Heart left ventricle (tissue), 16 donors: ENCODE measurements around the gene ARHGEF10L. TPM values are rescaled to one million over a fixed set of nuclear protein-coding genes. Genes with fewer than 3 reads are reported as not detected.

ENCODE experiments used
- ATAC-seq, 4 donors: fragments of 200-7000 bp; cut with Tn5 transposase; one replicate each; pipeline ENCODE4 v1.9.1; 2020 to 2022; ENCODE audit warnings: moderate library complexity in 4 of 4, mild to moderate bottlenecking in 3 of 4, moderate number of reproducible peaks in 1 of 4
- DNase-seq, 5 donors: peaks; one replicate each; pipeline ENCODE4 v3.0.0-alpha.2; 2020
- H3K27ac ChIP-seq, 12 donors: fragments of 200-600 bp; sonication (generic) in 4 of 12; one replicate each; pipeline versions ENCODE4 v1.5.0 to v1.8.0; 2016 to 2022; ENCODE audit warnings: mild to moderate bottlenecking in 2 of 12
- H3K27me3 ChIP-seq, 9 donors: fragments of 200-600 bp; sonication (generic) in 2 of 9; one replicate each; pipeline versions ENCODE4 v1.5.1 to v1.8.0; 2016 to 2022; ENCODE audit warnings: mild to moderate bottlenecking in 3 of 9
- H3K36me3 ChIP-seq, 9 donors: fragments of 200-600 bp; sonication (generic) in 2 of 9; one replicate each; pipeline versions ENCODE4 v1.5.0 to v1.8.0; 2018 to 2022; ENCODE audit warnings: mild to moderate bottlenecking in 2 of 9
- H3K4me1 ChIP-seq, 12 donors: fragments of 200-600 bp; sonication (generic) in 4 of 12; one replicate each; pipeline versions ENCODE4 v1.5.0 to v1.8.0; 2016 to 2022; ENCODE audit warnings: mild to moderate bottlenecking in 3 of 12
- H3K4me3 ChIP-seq, 12 donors: fragments of 200-600 bp; sonication (generic) in 4 of 12; one replicate each; pipeline versions ENCODE4 v1.5.0 to v1.8.0; 2017 to 2022; ENCODE audit warnings: mild to moderate bottlenecking in 9 of 12, moderate library complexity in 4 of 12
- H3K9me3 ChIP-seq, 12 donors: fragments of 200-600 bp; sonication (generic) in 4 of 12; one replicate each; pipeline versions ENCODE4 v1.5.0 to v1.8.0; 2016 to 2022; ENCODE audit warnings: mild to moderate bottlenecking in 1 of 12
- CTCF ChIP-seq, 12 donors: fragments of 200-600 bp; sonication (generic) in 4 of 12; IDR thresholded peaks; one replicate each; pipeline versions ENCODE4 v1.5.0 to v1.8.0; 2018 to 2022; ENCODE audit warnings: antibody characterized with exemption in 12 of 12, mild to moderate bottlenecking in 5 of 12
- POLR2A ChIP-seq, 2 donors: fragments of 450-650 bp; IDR thresholded peaks; one replicate each; pipeline ENCODE4 v1.6.1; 2017; ENCODE audit warnings: antibody characterized with exemption in 2 of 2, mild to moderate bottlenecking in 2 of 2, moderate library complexity in 2 of 2
- WGBS, 4 donors: extraction: QIAGEN DNeasy Blood & Tissue Kit in 2 of 4; methylation state at CpG; one replicate each; pipeline versions ENCODE4 v1.1.5 to v1.1.7; 2013 to 2018; 5-methylcytosine and 5-hydroxymethylcytosine counted together
- intact Hi-C, 10 donors: fragments of 100-400 bp; cut with DNase I; formaldehyde crosslinking; loops; one replicate each; pipeline versions ENCODE4 v1.11.1 to v1.14.2; 2022
- polyA plus RNA-seq, 2 donors: library from polyadenylated mRNA; stranded (reverse); fragments of 200-250 nt; gene quantifications; one replicate each; pipeline ENCODE4 v1.2.3, GENCODE V29; 2013
- total RNA-seq, 9 donors: library from RNA; depleted of rRNA in 2 of 9; stranded (reverse); fragments of >200 nt in 2 of 9; fragmentation: NEBNext Ultra II Directional in 3 of 9; extraction: Animal tissue kit (Norgen Biotek cat#: 25700) in 3 of 9; gene quantifications; one replicate each; pipeline versions ENCODE4 v1.1.0 to v1.2.4, GENCODE V29; 2016 to 2023
- donor health status: ischemic (EF 13 %, LVEDD 7.1; RV severe dilation, severe dysfunction).
- donor health status: healthy with polysubstance abuse.
- donor health status: DM: no; HTN: yes; CAD: no.
- donor health status: DM: no; HTN: no; CAD: no.
- donor health status: ischemic (EF 25% LVEDD 6.9; RV normal size, moderate dysfunction).
- donor health status: ischemic (EF 25% LVEDD 5.7; RV mildly dilated, moderate dysfunction).
- donor health status: healthy.
- donor health status: DM: yes; HTN: yes; CAD: no.
- donor health status: ischemic (EF 35%, LVEDD 5.7; RV mildly dilated, moderate dysfunction).
- donor health status: nonischemic (EF 11% LVEDD 7.7; RV severe dilation, severe dysfunction).
- donor health status: DM: yes; HTN: yes; CAD: no.
- donor health status: PGD.
- donor health status: ischemic (EF 29% LVEDD 5.4; RV normal size, mild dysfunction).
- donor health status: nonischemic (EF 23%, LVEDD 6.1; RV moderate dilation, normal function).

ARHGEF10L gene
- total and polyA plus RNA-seq, 11 donors = 44.6 to 72.8 (median 57.9) TPM

- Histone ChIP-seq H3K4me1 (peaks cover 0 to 59% (median 0%) of the 10 kb centered on the region in 12 donors), H3K36me3 (peaks cover 0 to 100% (median 96%) of the 10 kb centered on the region in 9 donors), H3K27me3 (no peaks in the 10 kb centered on the region), H3K4me3 (no peak overlapping the region), H3K27ac (peak overlapping the region in 1 of 12 donors; percentile 54), H3K9me3 (no peaks in the 10 kb centered on the region)
- TF ChIP-seq CTCF (IDR thresholded peaks at IDR 0.05) = no peak
- no peak for TF ChIP-seq POLR2A (IDR thresholded peaks at IDR 0.05)
- DNase-seq = no peak
- ATAC-seq = no peak
- intact Hi-C loops = no loop called here
- 84 to 95% (median 88%) methylated on average over 3 of the region's 3 CpGs for WGBS, 4 donors
Observed at GRCh38 chr1:17636612-17637011, 97.1 kb downstream of the ARHGEF10L start.

GRCh38 chr1:17637055-17637454 lies 97.6 kb downstream of the ARHGEF10L start:
- Histone ChIP-seq H3K27ac (no peak overlapping the region), H3K4me3 (no peak overlapping the region), H3K4me1 (peaks cover 0 to 56% (median 0%) of the 10 kb centered on the region in 12 donors), H3K27me3 (no peaks in the 10 kb centered on the region), H3K36me3 (peaks cover 0 to 100% (median 95%) of the 10 kb centered on the region in 9 donors), H3K9me3 (no peaks in the 10 kb centered on the region)
- 89 to 93% (median 90%) methylated on average over 4 of the region's 4 CpGs for WGBS, 4 donors
- intact Hi-C loops = no loop called here
- no peak for ATAC-seq
- TF ChIP-seq POLR2A (IDR thresholded peaks at IDR 0.05) (no peak), CTCF (IDR thresholded peaks at IDR 0.05) (no peak)
- DNase-seq = no peak

- H3K4me1 ChIP-seq = peaks cover 0 to 29% (median 0%) of the 10 kb centered on the region in 12 donors
- peak overlapping the region in 1 of 12 donors; percentile 27 for H3K27ac ChIP-seq
- intact Hi-C loops = no loop called here
- TF ChIP-seq CTCF (IDR thresholded peaks at IDR 0.05) (no peak), POLR2A (IDR thresholded peaks at IDR 0.05) (no peak)
- whole genome bisulfite sequencing, 4 donors = 87 to 90% (median 89%) methylated on average over 11 to 14 of the region's 14 CpGs
- DNase-seq (no peak), ATAC-seq (no peak)
- no peak overlapping the region for H3K4me3 ChIP-seq
- H3K36me3 ChIP-seq = peaks cover 0 to 88% (median 83%) of the 10 kb centered on the region in 9 donors
- no peaks in the 10 kb centered on the region for H3K9me3 ChIP-seq
- no peaks in the 10 kb centered on the region for H3K27me3 ChIP-seq
Observed at GRCh38 chr1:17639703-17640340, 100.3 kb downstream of the ARHGEF10L start.

DNA sequence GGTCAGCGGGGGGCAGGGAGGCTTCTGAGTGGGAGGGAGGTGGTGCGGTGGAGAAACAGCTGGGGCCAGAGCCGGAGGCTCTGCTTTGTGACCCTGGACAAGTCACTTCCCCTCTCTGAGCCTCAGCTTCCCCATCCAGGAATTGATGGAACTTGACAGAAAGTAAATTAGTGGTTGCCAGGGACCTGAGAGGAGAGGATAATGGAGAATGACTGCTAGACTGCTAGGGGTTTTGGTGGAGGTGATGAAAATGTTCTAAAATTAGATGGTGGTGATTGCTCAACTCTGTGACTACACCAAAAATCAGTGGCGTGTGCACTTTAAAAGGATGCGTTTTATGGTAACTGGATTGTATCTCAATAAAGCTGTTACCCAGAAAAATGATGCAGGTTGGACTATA lies 100.9 kb downstream of the ARHGEF10L start:
- TF ChIP-seq CTCF (IDR thresholded peaks at IDR 0.05) (no peak), POLR2A (IDR thresholded peaks at IDR 0.05) (no peak)
- H3K9me3 ChIP-seq = no peaks in the 10 kb centered on the region
- H3K27ac ChIP-seq = no peak overlapping the region
- peaks cover 0 to 86% (median 77%) of the 10 kb centered on the region in 9 donors for H3K36me3 ChIP-seq
- ATAC-seq = no peak
- no peak overlapping the region for H3K4me3 ChIP-seq
- H3K4me1 ChIP-seq = peaks cover 0 to 24% (median 0%) of the 10 kb centered on the region in 12 donors
- DNase-seq = no peak
- intact Hi-C loops = no loop called here
- WGBS, 4 donors = 77 to 87% (median 82%) methylated on average over 5 of the region's 5 CpGs
- no peaks in the 10 kb centered on the region for H3K27me3 ChIP-seq
